ENCODE data around the gene HOXA5. TPM values are rescaled to one million over a fixed set of nuclear protein-coding genes. Genes with fewer than 3 reads are reported as not detected.

HOXA5 gene
- total RNA-seq, 1 experiment from 2014 or later = not detected

DNA sequence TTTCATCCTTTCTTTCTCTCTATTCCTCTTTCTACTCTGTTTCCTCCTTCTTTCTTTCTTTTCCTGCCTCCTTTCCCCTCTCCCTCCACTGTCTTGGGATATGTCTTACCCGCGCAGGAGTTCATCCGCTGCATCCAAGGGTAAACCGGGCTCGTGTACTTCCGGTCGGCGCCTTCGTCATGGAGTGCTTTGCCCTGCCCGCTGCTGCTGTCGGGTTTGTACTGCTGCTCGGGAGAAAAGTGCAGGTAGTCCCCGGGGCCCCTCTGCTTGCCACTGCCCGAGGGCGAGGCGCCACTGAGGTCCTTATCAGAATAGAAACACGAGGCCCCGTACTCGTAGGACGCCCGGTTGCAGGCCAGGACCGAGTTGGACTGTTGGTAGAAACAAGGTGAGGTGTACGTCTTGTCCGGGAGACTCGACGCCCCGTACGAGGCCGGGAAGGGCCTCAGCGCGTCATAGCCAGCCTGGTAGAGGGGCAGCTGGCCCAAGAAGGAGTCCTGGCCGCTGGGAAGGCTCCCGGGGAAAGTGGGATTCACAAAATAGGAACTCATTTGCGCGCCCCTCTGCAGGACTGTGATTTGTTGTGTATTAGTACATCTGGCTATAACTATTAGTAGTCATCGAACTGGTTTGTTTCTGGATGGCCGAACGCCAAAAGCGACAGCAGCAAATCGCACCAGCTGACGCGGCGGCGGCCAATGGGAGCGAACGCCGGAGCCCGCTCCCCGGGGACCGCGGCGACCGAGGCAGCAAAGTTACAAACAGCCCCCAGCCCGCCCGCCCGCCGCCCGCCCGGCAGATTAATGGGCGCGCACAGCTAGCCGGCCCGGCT is 3.9 kb upstream of the HOXA5 start, which contains the start of gene HOXA6:
Gene HOXA6, minus strand, starts transcription at position 576 of the 832 bp plus-strand sequence. Its CDS starts 25 bp downstream, at position 551.
- no peak within 1 kb of the TSS for H2AK5ac ChIP-seq (ENCODE audit: insufficient read length, low read length)
- H3K23me2 ChIP-seq (ENCODE audit: insufficient read length, low read depth, low read length, poor library complexity, severe bottlenecking) = peaks cover 14% of the 10 kb centered on the region
- Mint-ChIP-seq H3K4me3 (peak within 1 kb of the TSS; percentile 2 to 66; a peak in 2 of 5 replicates), H3K4me1 (peaks cover 15 to 33% of the 10 kb centered on the region in 2 experiments), H3K9me3 (peaks cover 21 to 22% of the 10 kb centered on the region in 2 experiments), H3K36me3 (ENCODE audit: insufficient read depth in 1 of 3, low read depth in 3 of 3) (no peaks in the 10 kb centered on the region; a peak in 3 of 7 replicates), H3K27ac (no peak within 1 kb of the TSS), H3K27me3 (ENCODE audit: low read depth) (peaks cover 100% of the 10 kb centered on the region)
- H3K4me2 ChIP-seq (ENCODE audit: insufficient read depth, insufficient read length, low read length) = no peak within 1 kb of the TSS
- no peak within 1 kb of the TSS; the same call in 1 of the 2 replicates for H2BK15ac ChIP-seq (ENCODE audit: low read depth, low read length)
- H3K27ac ChIP-seq (ENCODE audit: insufficient read length, low read depth, low read length) = no peak within 1 kb of the TSS
- DNase-seq = peak; percentile 53
- H3K4me1 ChIP-seq (ENCODE audit: insufficient read depth, low read length) = no peaks in the 10 kb centered on the region
- H4K5ac ChIP-seq (ENCODE audit: insufficient read length, low read depth, low read length) = no peak within 1 kb of the TSS
- no peaks in the 10 kb centered on the region for H3K79me1 ChIP-seq (ENCODE audit: insufficient read depth, low read depth, low read length, poor library complexity, severe bottlenecking)
- H2BK12ac ChIP-seq (ENCODE audit: insufficient read length, low read depth, low read length) = no peak within 1 kb of the TSS
- H3K56ac ChIP-seq (ENCODE audit: insufficient read length, low read depth, low read length) = no peak within 1 kb of the TSS
- no peak within 1 kb of the TSS for H3K23ac ChIP-seq (ENCODE audit: insufficient read length, low read depth, low read length)
- no peak within 1 kb of the TSS for H4K8ac ChIP-seq (replicated peaks; ENCODE audit: insufficient read length, low read depth, low read length)
- TF ChIP-seq, protein P1, sequence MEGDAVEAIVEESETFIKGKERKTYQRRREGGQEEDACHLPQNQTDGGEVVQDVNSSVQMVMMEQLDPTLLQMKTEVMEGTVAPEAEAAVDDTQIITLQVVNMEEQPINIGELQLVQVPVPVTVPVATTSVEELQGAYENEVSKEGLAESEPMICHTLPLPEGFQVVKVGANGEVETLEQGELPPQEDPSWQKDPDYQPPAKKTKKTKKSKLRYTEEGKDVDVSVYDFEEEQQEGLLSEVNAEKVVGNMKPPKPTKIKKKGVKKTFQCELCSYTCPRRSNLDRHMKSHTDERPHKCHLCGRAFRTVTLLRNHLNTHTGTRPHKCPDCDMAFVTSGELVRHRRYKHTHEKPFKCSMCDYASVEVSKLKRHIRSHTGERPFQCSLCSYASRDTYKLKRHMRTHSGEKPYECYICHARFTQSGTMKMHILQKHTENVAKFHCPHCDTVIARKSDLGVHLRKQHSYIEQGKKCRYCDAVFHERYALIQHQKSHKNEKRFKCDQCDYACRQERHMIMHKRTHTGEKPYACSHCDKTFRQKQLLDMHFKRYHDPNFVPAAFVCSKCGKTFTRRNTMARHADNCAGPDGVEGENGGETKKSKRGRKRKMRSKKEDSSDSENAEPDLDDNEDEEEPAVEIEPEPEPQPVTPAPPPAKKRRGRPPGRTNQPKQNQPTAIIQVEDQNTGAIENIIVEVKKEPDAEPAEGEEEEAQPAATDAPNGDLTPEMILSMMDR (conservative IDR thresholded peaks at IDR 0.05) = no peak
- WGBS (ENCODE audit: extremely low coverage, insufficient read length, low lambda C conversion rate) = no CpG with 5 or more reads among the region's 63 CpGs
- H3K18ac ChIP-seq (ENCODE audit: insufficient read length, low read depth, low read length) = no peak within 1 kb of the TSS
- no peaks in the 10 kb centered on the region for H4K20me1 ChIP-seq (ENCODE audit: control insufficient read depth, insufficient read depth, insufficient read length)
- peaks cover 94% of the 10 kb centered on the region for H3K27me3 ChIP-seq (ENCODE audit: insufficient read depth, low read length)
- no peak within 1 kb of the TSS for H3K4ac ChIP-seq (ENCODE audit: low read depth, low read length)
- no peak within 1 kb of the TSS for H2AFZ ChIP-seq (ENCODE audit: low read length)
- no peak within 1 kb of the TSS for H2BK20ac ChIP-seq (ENCODE audit: low read depth, low read length, poor library complexity, severe bottlenecking)
- H3K14ac ChIP-seq (ENCODE audit: insufficient read depth, low read length) = no peak within 1 kb of the TSS
- no peak within 1 kb of the TSS for H2BK5ac ChIP-seq (ENCODE audit: insufficient read length, low read length)
- H2BK120ac ChIP-seq (ENCODE audit: low read depth, low read length, poor library complexity, severe bottlenecking) = no peak within 1 kb of the TSS
- H4K91ac ChIP-seq (ENCODE audit: insufficient read length, low read depth, low read length) = no peak within 1 kb of the TSS
- no peak within 1 kb of the TSS for H3T11ph ChIP-seq (ENCODE audit: low read length)
- H3K9ac ChIP-seq (ENCODE audit: extremely low read depth, insufficient read length, low read length) = no peak within 1 kb of the TSS
- no peaks in the 10 kb centered on the region for H3K9me3 ChIP-seq (ENCODE audit: control insufficient read depth, low read depth, low read length)
- no peaks in the 10 kb centered on the region for H3K79me2 ChIP-seq (ENCODE audit: insufficient read depth, low read length)

Measured in H9 (cell line).